GM23338 (cell line): ENCODE results near the gene TUBA4B. TPM values are rescaled to one million over a fixed set of nuclear protein-coding genes. Genes with fewer than 3 reads are reported as not detected.

Source experiments
- ATAC-seq: fragments of 200-7000 bp; cut with Tn5 transposase; 3 replicates; pipeline ENCODE4 v1.9.1; 2020
- DNase-seq: peaks from one replicate; pipeline ENCODE4 v3.0.0-alpha.2; 2015; ENCODE audit warnings: low spot score
- H2AFZ ChIP-seq: fragments of 200-600 bp; sonication (generic); 2 replicates; pipeline ENCODE4 v1.8.0; 2016; ENCODE audit warnings: antibody characterized with exemption, mild to moderate bottlenecking, moderate library complexity
- H3F3A ChIP-seq: fragments of 200-600 bp; sonication (generic); replicated peaks from 2 replicates; pipeline ENCODE4 v1.8.0; 2017; ENCODE audit warnings: antibody characterized with exemption, mixed run types, low read depth
- H3K27ac ChIP-seq: fragments of 200-600 bp; sonication (generic); 2 replicates; pipeline ENCODE4 v1.6.1; 2016; ENCODE audit warnings: low read depth
- H3K27me3 ChIP-seq: fragments of 200-600 bp; sonication (generic); 2 replicates; pipeline ENCODE4 v1.8.0; 2016; ENCODE audit warnings: mild to moderate bottlenecking, mixed run types, moderate library complexity; ENCODE audit not compliant: insufficient read depth
- H3K36me3 ChIP-seq: fragments of 200-600 bp; sonication (generic); 2 replicates; pipeline ENCODE4 v1.8.0; 2016; ENCODE audit warnings: mild to moderate bottlenecking; ENCODE audit not compliant: insufficient read depth
- H3K4me1 ChIP-seq: fragments of 200-600 bp; sonication (generic); 2 replicates; pipeline ENCODE4 v1.8.0; 2016; ENCODE audit warnings: mild to moderate bottlenecking, moderate library complexity; ENCODE audit not compliant: insufficient read depth
- H3K4me2 ChIP-seq: fragments of 200-600 bp; sonication (generic); 2 replicates; pipeline ENCODE4 v1.7.1; 2017; ENCODE audit warnings: mixed run types
- H3K4me3 ChIP-seq: fragments of 200-600 bp; sonication (generic); 2 replicates; pipeline ENCODE4 v1.6.1; 2016; ENCODE audit warnings: mixed run types
- H3K79me2 ChIP-seq: fragments of 200-600 bp; sonication (generic); replicated peaks from 2 replicates; pipeline ENCODE4 v1.8.0; 2017; ENCODE audit warnings: mild to moderate bottlenecking; ENCODE audit not compliant: insufficient read depth
- H3K9me2 ChIP-seq: fragments of 200-600 bp; sonication (generic); 2 replicates; pipeline ENCODE4 v1.8.0; 2017; ENCODE audit not compliant: insufficient read depth
- H4K20me1 ChIP-seq: fragments of 200-600 bp; sonication (generic); replicated peaks from 2 replicates; pipeline ENCODE4 v1.8.0; 2017; ENCODE audit warnings: mild to moderate bottlenecking; ENCODE audit not compliant: insufficient read depth
- H3K27ac Mint-ChIP-seq: 2 replicates; pipeline ENCODE4 v1.8.0; 2020; ENCODE audit warnings: inconsistent platforms, mild to moderate bottlenecking, moderate library complexity, mixed read lengths
- H3K27me3 Mint-ChIP-seq: 3 replicates; pipeline ENCODE4 v1.8.0; 2022; ENCODE audit warnings: low read depth, mild to moderate bottlenecking, moderate library complexity, mixed read lengths, inconsistent platforms; ENCODE audit not compliant: insufficient read depth, poor library complexity
- H3K36me3 Mint-ChIP-seq: 3 replicates; pipeline ENCODE4 v1.8.0; 2021; ENCODE audit warnings: low read depth, mild to moderate bottlenecking, inconsistent platforms, moderate library complexity, mixed read lengths
- H3K4me1 Mint-ChIP-seq: 3 replicates; pipeline ENCODE4 v1.8.0; 2020; ENCODE audit warnings: mild to moderate bottlenecking, inconsistent platforms, mixed read lengths
- H3K4me3 Mint-ChIP-seq: 3 replicates; pipeline ENCODE4 v1.8.0; 2021; ENCODE audit warnings: moderate library complexity, mild to moderate bottlenecking, inconsistent platforms, mixed read lengths
- H3K9me3 Mint-ChIP-seq: 3 replicates; pipeline ENCODE4 v1.8.0; 2020; ENCODE audit warnings: moderate library complexity, mild to moderate bottlenecking, inconsistent platforms, mixed read lengths
- EZH2phosphoT487 ChIP-seq: fragments of 200-600 bp; sonication (generic); IDR thresholded peaks from one replicate; pipeline ENCODE4 v1.8.1; 2018; ENCODE audit warnings: antibody characterized with exemption; ENCODE audit not compliant: unreplicated experiment
- JUNB ChIP-seq: IDR thresholded peaks from one replicate; pipeline ENCODE4 v1.6.1; 2016; ENCODE audit warnings: antibody characterized with exemption; ENCODE audit not compliant: unreplicated experiment
- REST ChIP-seq: IDR thresholded peaks from one replicate; pipeline ENCODE4 v1.6.1; 2018; ENCODE audit warnings: antibody characterized with exemption; ENCODE audit not compliant: unreplicated experiment
- ZNF462 ChIP-seq: fragments of 250-450 bp; sonication (Bioruptor Pico); IDR thresholded peaks from 2 replicates; pipeline ENCODE4 v1.5.0; 2020; ENCODE audit warnings: mild to moderate bottlenecking, moderate library complexity
- polyA plus RNA-seq: library from polyadenylated mRNA; unstranded; fragments of >200 nt; fragmentation: Nextera tagmentation; extraction: Ambion mirVana; gene quantifications from 2 replicates; pipeline ENCODE4 v1.2.1, GENCODE V29; 2016
- total RNA-seq: library from RNA; depleted of rRNA; stranded (reverse); fragments of >200 nt; shearing (Covaris generic); gene quantifications from 2 replicates; pipeline ENCODE4 v1.2.3, GENCODE V29; 2014

The TUBA4B gene
- total and polyA plus RNA-seq, 2 experiments from 2014 or later = 0.14 TPM; not detected in 1

- H4K20me1 ChIP-seq = no peaks in the 10 kb centered on the region
- no peak for DNase-seq
- Mint-ChIP-seq H3K27me3 (peaks cover 12% of the 10 kb centered on the region), H3K4me1 (peaks cover 15% of the 10 kb centered on the region), H3K36me3 (peaks cover 58% of the 10 kb centered on the region), H3K4me3 (no peak overlapping the region), H3K27ac (no peak overlapping the region), H3K9me3 (no peaks in the 10 kb centered on the region)
- peaks cover 10% of the 10 kb centered on the region for H3K4me1 ChIP-seq
- TF ChIP-seq JUNB = no peak
- no peak for TF ChIP-seq EZH2phosphoT487
- TF ChIP-seq ZNF462 (CRISPR knock-in tag) = no peak
- TF ChIP-seq REST = no peak
- no peak for ATAC-seq
- H2AFZ ChIP-seq = no peak overlapping the region
- H3K4me3 ChIP-seq = no peak overlapping the region
- H3F3A ChIP-seq = no peaks in the 10 kb centered on the region
- H3K36me3 ChIP-seq = no peaks in the 10 kb centered on the region; the same call in 1 of the 2 replicates
- no peaks in the 10 kb centered on the region for H3K79me2 ChIP-seq
- no peak overlapping the region for H3K4me2 ChIP-seq
- no peaks in the 10 kb centered on the region for H3K27me3 ChIP-seq
- H3K27ac ChIP-seq = no peak overlapping the region
- no peaks in the 10 kb centered on the region for H3K9me2 ChIP-seq
Observed at GRCh38 chr2:219213486-219214071, 39.5 kb upstream of the TUBA4B start.
